HL-60 (cell line): ENCODE measurements around the gene POU2F2.

Source experiments
- DNase-seq, 2 experiments: peaks; one replicate each; pipeline ENCODE4 v3.0.0-alpha.2; 2010 to 2020; ENCODE audit warnings: low read depth in 1 of 2, low spot score in 1 of 2
- H3K27ac ChIP-seq: fragments of 250-450 bp; sonication (Bioruptor Pico); replicated peaks from 2 replicates; pipeline ENCODE4 v1.5.1; 2020; ENCODE audit warnings: mild to moderate bottlenecking, moderate library complexity
- H3K27me3 ChIP-seq: fragments of 250-450 bp; sonication (Bioruptor Pico); 2 replicates; pipeline ENCODE4 v1.5.1; 2021; ENCODE audit warnings: mild to moderate bottlenecking, moderate library complexity; ENCODE audit not compliant: insufficient read depth, poor library complexity, severe bottlenecking
- H3K4me3 ChIP-seq: replicated peaks from 2 replicates; pipeline ENCODE4 v1.5.1; 2011; ENCODE audit warnings: mild to moderate bottlenecking, control low read depth, low read length; ENCODE audit not compliant: insufficient read depth
- CTCF ChIP-seq: IDR thresholded peaks from one replicate; pipeline ENCODE4 v1.5.1; 2011; ENCODE audit warnings: low read length, control low read depth, inconsistent platforms; ENCODE audit not compliant: insufficient read depth
- GABPA ChIP-seq: IDR thresholded peaks from 2 replicates; pipeline ENCODE4 v1.6.1; 2012; ENCODE audit warnings: low read depth
- POLR2AphosphoS5 ChIP-seq: IDR thresholded peaks from 2 replicates; pipeline ENCODE4 v1.6.1; 2012; ENCODE audit warnings: low read depth
- SPI1 ChIP-seq: IDR thresholded peaks from 2 replicates; pipeline ENCODE4 v1.6.1; 2012; ENCODE audit warnings: low read depth, mild to moderate bottlenecking, borderline replicate concordance
- TF ChIP-seq, protein P1 (sequence below): IDR thresholded peaks from 2 replicates; pipeline ENCODE4 v1.6.1; 2012; ENCODE audit warnings: low read depth; ENCODE audit not compliant: insufficient replicate concordance

Gene POU2F2

GRCh38 chr19:42156571-42156970 lies 24.3 kb upstream of the POU2F2 start:
- TF ChIP-seq, protein P1, sequence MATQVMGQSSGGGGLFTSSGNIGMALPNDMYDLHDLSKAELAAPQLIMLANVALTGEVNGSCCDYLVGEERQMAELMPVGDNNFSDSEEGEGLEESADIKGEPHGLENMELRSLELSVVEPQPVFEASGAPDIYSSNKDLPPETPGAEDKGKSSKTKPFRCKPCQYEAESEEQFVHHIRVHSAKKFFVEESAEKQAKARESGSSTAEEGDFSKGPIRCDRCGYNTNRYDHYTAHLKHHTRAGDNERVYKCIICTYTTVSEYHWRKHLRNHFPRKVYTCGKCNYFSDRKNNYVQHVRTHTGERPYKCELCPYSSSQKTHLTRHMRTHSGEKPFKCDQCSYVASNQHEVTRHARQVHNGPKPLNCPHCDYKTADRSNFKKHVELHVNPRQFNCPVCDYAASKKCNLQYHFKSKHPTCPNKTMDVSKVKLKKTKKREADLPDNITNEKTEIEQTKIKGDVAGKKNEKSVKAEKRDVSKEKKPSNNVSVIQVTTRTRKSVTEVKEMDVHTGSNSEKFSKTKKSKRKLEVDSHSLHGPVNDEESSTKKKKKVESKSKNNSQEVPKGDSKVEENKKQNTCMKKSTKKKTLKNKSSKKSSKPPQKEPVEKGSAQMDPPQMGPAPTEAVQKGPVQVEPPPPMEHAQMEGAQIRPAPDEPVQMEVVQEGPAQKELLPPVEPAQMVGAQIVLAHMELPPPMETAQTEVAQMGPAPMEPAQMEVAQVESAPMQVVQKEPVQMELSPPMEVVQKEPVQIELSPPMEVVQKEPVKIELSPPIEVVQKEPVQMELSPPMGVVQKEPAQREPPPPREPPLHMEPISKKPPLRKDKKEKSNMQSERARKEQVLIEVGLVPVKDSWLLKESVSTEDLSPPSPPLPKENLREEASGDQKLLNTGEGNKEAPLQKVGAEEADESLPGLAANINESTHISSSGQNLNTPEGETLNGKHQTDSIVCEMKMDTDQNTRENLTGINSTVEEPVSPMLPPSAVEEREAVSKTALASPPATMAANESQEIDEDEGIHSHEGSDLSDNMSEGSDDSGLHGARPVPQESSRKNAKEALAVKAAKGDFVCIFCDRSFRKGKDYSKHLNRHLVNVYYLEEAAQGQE: no peak
- TF ChIP-seq GABPA: no peak
- TF ChIP-seq CTCF: no peak
- TF ChIP-seq SPI1: no peak
- no peak for TF ChIP-seq POLR2AphosphoS5
- H3K27me3 ChIP-seq: peaks cover 7% of the 10 kb centered on the region
- H3K4me3 ChIP-seq: no peak overlapping the region
- no peak for DNase-seq
- H3K27ac ChIP-seq: no peak overlapping the region

DNA sequence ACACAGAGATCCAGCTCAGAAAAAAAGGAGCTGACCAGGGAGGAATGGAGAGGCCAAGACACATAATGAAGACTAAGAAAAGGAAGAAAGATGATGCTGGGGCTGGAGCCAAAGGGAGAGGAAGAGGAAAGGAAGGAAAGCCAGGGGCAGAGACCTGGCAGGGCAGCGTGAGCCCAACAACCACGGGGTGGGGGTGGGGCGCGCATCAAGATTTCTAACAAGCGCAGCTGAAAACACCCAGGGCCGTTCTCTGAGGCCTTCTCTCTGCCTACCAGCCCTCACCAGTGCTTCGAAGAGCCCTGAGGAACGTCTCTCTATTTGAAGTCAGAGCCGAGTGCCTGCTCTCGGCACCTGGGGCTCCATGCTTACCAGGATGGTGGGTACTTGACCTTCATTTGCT lies 23.6 kb upstream of the POU2F2 start:
- Histone ChIP-seq H3K27me3 (peaks cover 7% of the 10 kb centered on the region), H3K4me3 (no peak overlapping the region), H3K27ac (no peak overlapping the region)
- TF ChIP-seq, protein P1: no peak
- TF ChIP-seq SPI1 (no peak), POLR2AphosphoS5 (no peak), GABPA (no peak), CTCF (no peak)
- no peak for DNase-seq

- DNase-seq: no peak
- Histone ChIP-seq H3K4me3 (no peak overlapping the region), H3K27ac (no peak overlapping the region), H3K27me3 (peaks cover 7% of the 10 kb centered on the region)
- no peak for TF ChIP-seq GABPA
- TF ChIP-seq CTCF: no peak
Measured at GRCh38 chr19:42154471-42155323, 22.5 kb upstream of the POU2F2 start.
